Epidermal melanocyte (primary cell): ENCODE results near the gene C3orf20.
A peak's percentile ranks its signal among the peaks of the same experiment; 100 is the strongest.

Experiments
- DNase-seq: peaks from one replicate; pipeline ENCODE4 v3.0.0; 2011; ENCODE audit warnings: low spot score; ENCODE audit not compliant: insufficient read length

C3orf20 gene

DNA sequence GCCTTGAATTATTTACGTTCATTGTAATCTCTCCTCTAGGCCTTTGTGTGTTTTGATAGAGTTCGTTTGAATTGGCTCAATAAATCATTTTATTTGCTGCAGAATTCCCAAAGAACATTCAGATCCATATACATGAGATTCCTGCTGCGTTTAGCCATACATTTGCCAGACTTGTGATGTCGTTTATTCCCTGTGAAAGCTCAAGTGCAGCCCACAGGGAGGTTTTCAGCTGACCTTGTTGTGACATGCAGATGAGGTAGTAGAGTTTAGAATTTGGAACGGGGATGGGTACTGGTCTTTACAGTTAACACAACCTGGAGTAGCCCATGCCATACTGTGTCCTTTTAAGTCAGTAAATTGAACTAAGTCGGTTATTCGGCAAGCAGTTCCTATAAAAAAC is at the start of gene C3orf20:
Gene C3orf20, plus strand, starts transcription at position 301 of the 400 bp plus-strand sequence. CDS start 7,573 bp downstream, outside the sequence.
- DNase-seq: no peak

DNA sequence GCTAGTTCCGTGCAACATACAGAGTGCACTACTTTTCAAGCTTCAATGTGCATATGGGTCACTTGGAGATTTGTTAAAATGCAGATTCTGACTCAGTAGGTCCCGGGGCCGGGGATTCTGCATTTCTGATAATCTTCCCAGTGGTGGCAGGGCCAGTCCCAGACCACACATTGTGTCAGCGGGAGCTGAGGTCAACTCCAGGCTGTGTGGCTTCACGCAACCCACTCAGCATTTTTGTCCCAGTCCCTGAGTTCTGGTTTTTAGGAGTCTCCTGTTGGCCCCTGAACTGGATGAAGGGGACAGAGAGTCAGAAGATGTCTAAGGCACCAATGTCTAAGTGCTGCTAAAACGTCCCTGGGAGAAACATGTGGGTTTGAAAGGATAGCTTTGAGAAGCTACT is 49.5 kb upstream of the C3orf20 start:
- DNase-seq: no peak

DNA sequence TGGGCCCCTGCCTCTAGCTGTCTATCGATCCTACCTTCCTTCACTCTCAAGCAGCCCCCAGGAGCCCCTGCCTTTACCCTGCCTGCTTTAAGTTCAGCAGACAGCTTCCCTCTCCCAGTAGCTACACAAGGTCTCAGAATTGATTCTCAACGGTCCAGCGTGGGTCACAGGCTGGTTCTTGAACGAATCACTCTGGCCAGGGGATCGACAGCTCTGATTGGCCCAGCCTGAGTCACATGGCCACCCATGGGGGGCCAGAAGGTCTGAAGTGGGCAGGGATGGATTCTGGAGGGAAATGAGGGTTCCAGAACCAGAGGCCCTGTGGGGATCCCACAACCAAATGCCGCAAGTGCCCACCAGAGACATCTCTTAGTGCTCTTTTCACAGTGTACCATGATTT is 47.1 kb upstream of the C3orf20 start:
- no peak for DNase-seq

DNA sequence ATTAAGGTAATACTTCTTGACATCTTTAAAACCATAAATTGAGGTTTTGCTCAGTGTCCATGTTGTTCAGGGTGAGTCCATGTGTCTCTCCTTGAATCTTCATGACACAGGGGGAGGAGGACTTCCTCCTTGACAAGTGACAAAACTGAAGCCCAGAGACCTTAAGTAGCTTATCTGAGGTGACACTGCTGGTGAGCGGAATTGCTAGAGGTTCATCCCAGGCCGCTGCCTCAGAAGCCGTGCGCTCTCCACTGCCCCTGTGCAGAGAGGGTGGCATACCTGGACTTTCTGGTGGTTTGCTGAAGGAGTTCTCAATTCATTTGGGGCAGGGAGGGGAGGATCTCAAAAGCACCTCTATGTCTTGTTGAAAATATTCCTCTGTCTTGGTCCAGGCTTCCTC is 46.5 kb upstream of the C3orf20 start:
- DNase-seq: no peak

DNA sequence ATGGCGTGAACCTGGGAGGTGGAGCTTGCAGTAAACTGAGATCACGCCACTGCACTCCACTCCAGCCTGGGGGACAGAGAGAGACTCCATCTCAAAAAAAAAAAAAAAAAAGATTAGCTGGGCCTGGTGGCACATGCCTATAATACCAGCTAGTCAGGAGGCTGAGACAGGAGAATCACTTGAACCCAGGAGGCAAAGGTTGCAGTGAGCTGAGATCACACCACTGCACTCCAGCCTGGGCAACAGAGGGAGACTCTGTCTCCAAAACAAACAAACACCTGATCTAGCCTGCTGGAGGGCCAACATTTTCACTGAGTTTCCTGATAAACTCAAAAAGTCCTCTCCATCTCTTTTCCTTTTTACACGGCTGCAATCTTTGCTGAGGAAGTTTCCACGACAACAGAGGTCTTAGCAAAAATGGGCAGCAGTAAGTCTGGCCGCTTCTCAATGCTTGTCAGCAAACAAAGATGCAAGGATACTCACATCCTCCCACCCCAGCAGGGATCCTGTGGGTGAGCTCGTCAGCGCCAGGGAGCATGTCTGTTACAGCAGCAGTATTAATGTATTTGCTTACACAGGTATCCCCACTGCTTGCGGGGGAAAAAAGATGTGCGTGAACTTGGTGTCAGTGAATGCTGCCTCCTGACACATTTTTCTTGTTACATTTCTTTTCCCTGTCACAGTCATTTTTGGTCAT is 44.4 kb upstream of the C3orf20 start:
- no peak for DNase-seq

DNA sequence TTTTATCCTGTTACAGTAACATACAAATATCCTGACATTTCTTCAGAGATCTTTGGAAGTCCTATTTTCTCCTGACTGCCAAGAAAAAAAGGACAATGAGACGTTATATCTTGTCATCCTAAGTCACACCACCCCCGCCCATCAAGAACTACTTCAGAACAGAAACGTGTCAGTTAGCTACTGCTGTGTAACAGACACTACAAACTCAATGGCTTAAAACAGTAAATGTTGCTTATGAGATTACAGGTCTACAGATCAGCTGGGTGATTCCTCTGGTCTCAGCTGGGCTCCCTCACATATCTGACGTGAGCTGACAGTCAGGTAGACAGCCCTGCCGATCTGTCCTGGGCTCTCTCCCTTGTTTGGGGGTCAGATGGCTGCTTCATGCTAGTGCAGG is 43.8 kb upstream of the C3orf20 start:
- DNase-seq: no peak

DNA sequence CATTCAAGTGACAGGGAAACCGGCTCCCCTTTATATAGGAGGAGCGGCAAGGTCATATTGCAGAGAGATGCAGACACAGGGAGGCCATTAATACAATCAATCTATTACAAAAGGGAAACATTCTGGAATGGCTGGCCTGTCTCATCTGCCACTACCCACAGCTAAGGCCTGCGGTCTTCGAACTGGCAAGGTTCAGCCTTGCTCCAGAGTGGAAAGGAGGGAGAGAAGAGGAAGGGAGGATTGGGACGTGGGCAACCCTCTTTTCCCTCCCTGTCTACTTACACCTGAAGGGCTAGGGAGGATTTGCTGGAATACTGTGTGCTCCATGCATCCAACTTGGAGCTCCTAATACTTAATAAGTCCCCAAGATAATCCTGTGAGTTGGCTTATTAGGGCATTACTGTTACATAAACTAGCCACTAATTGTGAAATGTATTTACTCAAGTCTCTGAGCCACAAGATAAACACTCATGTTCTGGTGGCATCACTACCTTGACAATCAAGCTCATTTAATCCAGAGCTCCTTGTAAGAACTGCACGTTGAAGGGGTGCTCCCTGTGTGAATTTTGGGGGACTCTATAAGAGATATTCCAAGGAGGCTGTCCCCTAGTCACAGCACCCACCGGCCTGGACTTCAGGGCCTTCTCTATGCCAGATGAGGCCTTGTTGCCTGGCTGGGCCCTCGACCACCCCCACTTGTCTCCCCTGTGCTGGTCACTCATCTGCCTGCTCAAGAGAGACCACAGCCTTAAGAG is 43.1 kb upstream of the C3orf20 start:
- DNase-seq: no peak

DNA sequence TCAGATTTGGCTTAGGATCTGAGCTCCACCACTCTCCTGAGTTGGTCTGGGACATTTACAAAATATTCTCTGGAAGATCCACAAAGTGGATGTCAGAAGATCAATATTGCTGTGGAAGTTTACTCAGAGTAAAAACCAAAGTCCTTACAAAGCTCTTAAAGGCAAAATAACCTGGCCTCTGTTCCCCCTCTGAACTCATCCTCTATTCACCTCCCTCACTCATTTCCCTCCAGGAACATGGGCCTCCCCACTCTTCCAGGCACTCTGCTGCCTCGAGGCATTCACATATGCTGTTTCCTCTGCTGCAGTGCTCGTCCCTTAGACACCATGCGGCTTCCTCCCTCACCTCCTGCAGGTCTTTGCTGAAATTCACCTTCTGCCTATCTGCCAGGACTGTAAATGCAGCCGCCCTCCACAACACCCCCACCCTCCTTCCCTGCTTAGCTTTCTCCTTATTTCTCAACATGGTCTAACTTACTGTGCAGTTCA is 42.5 kb upstream of the C3orf20 start:
- no peak for DNase-seq

DNA sequence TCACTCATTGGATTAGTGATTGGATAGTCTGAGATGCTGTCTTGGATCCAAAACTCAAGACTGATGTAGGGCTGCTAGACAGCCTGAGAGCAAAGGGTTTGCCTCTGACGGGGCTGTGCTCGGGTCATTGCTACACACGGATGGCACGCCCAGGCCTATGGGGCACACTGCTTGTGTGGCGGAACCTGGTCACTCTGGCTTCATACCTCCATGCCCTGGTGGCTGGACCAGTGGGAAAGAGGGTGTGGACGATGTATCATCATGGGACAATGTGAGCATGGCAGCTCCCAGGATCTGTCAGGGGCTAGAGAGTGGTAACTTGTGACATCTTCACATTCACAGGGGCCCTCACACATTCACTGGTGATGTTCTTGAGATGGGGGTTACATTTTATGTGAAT is 41.5 kb upstream of the C3orf20 start:
- DNase-seq: no peak

DNA sequence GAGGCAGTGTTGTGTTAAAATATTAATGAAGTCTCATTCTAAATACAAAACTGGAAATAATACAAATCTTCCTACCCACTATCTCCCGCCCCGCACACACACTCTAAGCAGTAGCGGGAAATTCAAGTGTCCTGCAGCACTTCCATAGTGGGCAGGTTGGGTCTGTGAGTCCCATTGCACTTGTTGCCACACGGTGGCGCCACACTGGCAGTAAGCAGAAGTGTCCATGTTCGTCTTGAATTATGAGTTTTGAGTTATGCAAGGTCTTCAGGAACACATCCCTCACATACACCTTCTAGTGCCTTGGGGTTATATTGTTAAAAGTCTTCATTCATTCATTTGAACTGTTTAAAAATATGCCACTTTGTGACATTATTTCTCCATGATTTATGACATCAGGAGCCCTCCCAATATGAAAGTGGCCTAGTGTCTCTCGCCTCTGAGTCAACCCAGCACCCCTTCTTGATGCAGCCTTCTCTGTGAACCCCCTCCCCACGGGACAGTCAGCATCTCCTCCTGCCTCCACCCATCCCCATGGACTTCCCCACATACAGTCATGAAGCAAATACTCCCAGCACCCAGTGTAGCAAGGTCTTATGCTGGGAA is 41.0 kb upstream of the C3orf20 start:
- DNase-seq: peak; percentile 32

DNA sequence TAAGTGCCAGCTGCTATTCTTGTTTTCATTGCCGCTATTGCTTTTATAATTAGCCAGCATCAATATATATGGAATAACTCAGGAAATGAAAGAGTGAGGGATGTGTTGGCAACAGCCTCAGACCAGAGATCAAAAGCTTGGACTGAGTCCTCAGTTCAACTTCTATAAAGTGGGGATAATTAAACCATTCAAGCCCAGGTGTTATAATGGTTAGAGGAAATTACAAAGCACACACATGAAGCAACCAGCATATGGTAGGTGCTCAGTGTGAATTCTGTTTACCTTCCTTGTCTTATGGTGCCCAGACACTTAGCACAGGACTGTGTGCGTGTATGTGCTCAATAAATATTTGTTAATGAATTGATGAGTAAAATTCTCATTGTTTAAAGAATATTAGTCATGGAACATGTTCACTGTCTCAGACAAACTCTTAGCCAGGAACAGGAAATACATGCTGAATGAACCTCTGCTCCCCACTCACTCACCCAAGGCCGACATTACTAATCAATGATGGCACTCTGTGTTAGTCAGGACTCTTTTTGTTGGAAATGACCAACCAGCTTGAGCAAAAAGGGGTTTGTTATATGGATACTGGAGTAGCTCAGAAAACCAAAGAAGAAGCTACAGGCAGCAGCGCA is 40.1 kb upstream of the C3orf20 start:
- no peak for DNase-seq

DNA sequence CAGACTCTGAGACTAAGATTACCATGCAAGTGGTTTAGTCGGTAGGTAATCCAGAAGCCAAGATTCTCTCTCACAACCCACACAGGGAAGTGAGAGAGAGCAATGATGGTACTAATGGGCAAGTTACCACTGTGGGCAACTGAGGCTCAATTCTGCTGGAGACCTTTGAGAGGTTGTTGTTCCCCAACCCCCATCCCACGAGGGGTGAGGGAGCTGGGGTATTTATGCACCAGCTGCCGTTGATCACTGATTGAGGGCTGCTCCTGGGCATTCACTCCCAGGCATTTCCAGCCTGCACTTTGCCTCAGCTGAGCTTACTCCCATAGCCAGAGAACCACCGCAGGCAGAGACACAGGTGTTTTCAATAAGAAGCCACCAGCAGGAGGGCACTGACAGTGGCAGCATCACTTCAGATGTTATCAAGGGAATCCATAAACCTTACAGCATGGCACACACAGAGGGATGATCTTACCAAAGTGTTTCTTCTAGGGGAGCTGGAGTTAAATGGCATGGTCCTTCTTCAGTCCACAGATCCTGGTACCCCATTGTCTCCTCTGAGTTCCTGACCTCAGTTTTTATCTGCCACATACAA is 38.3 kb upstream of the C3orf20 start:
- DNase-seq: no peak

DNA sequence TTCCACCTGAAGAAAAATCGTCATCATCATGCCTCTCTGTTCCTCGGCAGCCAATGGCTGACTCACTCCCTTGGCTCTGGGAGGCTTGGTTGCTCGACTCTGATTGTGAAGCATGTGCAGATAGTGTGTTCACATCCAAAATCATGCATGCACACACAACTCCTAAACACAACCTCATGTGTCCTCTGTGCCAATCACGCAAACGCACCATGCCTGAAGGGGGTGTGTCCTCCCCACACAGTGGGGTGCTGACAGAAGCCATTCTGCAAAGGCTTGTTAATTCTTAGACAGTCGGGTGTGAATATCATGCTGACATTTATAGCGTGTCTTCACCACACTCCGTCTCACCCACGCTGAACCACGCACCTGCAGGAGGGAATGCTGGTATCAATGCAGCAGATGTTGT is 34.8 kb upstream of the C3orf20 start:
- no peak for DNase-seq

DNA sequence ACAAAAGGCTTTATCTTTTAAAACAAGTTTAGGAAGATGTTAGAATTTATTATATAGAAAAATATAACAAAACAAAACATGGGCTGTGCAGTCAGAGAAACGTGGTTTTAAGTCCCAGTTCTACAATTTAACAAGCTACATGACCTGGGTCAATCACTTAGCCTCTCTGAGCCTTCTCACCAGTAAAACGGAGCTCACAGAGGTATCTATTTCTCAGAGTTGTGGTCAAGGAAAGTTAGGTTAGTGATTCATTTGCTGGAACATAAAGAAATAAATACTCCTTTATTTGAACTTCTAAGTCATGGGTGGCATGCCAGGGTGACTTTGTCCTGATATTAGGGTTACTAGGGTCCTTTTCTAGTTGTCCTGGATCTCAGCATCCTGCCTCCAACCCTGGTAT is 34.2 kb upstream of the C3orf20 start:
- no peak for DNase-seq

DNA sequence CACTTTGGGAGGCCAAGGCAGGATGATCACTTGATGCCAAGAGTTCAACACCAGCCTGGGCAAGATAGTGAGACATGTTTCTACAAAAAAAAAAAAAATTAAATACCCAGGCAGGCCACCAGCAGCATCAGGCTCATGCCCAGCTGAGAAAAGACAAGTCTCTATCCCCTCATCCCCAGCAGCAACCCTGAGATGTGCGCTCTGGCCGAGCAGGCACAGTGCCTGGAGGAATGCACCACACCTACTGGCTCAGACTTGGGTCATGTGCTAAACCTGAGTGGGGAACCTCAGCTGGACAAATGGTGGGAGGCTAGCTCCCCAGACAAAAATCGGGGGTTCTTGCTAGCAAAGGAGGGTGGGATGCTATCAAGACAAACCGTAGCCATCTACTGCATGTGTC is 33.6 kb upstream of the C3orf20 start:
- no peak for DNase-seq

DNA sequence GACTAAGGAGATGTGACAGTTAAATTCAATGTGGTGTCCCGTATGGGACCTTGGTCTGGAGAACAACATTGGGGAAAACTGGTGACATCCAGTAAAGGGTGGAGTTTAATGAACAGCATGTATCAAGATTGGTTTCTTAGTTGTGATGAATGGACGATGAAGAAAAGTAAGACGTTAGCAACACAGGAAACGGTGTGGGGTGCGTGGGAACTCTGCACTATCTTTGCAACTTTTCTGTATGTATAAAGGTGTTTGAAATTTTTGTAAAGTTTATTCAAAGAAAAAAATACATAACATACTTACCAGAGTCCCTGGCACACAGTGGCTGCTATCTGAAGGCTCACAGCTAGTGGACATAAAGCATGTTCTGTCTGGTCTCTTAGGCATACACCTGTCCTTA is 29.5 kb upstream of the C3orf20 start:
- no peak for DNase-seq

DNA sequence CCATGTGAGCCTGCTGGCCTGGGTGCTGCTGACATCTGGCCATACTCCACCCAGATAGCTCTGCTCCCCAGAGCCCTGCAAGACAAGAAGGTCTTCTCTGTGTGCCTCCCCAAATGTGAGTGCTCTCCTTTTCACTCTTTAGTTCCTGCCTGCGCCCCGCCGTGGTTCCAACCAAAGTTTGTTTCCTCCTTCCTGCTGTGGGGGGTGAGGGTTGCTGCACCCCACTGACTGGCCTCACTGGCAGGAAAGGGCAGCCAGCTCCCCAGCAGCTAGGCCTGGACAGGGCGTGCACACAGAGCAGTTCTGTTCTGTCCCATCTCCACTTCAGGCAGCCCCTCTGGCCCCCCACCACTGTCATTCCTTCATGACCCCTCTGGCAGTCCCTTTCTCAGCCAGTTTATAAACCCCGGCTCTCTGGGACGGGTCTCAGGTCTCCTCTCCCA is 28.8 kb upstream of the C3orf20 start:
- DNase-seq: no peak

DNA sequence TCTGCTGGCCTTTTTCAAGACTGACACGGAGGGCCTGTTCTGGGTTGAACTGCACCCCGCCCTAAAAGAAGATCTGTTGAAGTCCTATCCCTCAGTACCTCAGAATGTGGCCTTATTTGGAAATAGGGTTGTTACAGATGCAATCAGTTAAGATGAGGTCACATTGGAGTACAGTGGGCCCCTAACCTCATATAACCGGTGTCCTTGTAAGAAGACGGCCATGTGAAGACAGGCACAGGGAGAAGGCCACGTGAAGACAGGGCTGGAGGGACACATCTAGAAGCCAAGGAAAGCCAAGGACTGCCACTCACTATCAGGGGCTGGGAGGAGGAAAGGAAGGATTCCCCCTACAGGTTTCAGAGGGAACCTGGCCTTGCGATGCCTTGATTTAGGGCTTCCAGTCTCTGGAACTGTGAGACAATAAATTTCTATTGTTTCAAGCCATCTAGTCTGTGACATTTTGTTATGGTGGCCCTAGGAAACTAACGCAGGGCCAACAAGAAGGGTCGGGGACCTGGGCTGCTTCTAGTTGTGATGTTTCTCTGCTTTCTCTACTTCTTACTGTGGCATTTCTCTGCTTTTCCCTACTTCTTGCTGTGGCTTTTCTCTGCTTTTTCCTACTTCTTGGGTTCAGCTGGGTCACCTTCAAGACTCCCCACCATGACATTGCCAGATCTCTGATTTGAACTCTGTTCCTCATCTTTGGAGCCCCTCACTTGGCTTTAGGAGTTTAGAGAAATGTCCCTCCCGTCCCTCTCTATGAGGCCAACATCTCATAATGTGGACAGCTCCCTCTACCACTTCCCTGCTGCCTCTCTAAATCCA is 28.1 kb upstream of the C3orf20 start:
- DNase-seq: no peak

DNA sequence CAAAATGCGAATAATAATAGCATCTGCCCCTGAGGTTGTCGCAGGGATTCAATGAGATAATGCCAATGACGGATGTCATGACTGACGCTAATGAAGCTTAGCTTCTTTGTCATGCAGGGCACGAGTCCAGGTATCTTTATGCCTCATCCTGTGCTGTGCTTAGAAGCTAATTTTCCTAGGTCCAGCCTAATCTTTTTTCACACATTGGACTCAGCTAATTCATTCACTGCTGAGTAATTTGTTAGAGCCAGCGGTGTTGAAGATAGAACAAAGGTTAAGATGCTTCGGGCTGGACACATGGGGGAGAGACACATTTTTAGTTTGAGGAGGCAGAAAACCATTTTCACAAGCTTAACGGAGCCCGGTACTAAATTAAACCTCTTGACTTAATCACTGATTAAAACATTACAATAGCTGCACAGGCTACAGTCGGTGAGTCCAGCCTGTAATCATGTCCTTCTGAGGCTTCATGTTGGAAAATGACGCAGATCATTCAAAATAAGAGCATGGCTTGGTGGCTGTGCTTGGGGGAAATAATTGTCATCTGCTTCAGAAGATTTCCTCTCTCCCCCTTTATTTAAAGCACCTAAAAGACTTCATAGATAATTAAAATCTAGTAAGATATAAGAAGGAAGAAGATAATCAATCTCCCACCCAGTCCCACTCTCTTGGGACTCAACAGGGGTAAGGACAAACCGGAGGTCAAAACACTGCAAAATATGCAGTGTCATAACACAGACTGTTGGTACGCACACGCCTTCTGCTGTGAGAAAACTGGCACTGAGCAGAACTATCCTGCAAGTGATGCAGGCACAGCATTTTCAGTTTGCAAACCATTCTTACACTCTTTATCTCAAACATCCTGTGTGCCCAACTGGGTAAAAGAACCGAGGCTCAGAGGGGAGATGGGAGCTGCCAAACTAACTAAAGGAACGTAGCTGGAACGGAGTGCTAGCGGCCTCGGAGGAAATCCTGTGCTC is 26.7 kb upstream of the C3orf20 start:
- DNase-seq: no peak
